ENCODE data around the gene CTU1. TPM values are rescaled to one million over a fixed set of nuclear protein-coding genes. Genes with fewer than 3 reads are reported as not detected.
"Not testable (repeated sequence)": the region's sequence is repeated elsewhere in the genome, so short reads cannot be mapped to it uniquely, and the experiment has no call there.

Gene CTU1
- 10 to 100 TPM in 1 of 2 experiments, 1 to 10 TPM in 1; 9.4 to 10.1 TPM for total RNA-seq

DNA sequence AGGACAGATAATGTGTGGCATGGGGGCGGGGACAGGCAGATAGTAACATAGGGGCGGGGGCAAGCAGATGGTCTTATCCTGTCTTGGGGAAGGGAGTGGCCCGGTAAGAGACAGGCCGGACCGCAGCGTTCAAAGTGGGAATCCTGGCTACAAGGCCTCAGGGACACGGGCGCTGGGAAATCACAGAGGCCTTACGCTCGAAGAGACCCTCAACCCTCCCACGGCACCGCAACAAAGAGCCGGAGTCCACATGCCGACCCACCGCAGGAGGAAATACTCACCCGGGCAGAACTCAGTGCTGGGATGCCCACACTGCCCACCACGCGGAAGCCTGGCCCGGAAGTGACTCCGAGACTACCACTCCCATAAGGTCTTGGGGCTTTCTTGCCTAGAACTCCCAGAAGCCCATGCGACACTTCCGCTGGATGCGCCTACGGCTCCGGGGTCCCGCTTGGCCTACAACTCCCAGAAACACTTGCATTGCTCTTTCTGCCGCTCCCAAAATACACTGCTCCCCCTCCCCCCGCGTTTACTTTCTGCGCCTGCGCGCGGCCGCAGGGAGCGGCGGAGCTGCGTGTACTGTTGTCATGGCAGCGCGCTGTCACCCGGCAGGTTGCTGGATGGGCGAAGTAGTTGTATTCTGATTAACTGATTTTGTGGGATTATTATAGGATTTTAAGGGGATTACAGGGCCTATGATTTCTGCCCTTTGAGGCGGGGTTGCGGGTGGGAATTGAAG is at the start of gene CTU1:
Gene CTU1, minus strand, starts transcription at position 344 of the 739 bp plus-strand sequence. CDS start 3,840 bp downstream, outside the sequence.
- POLR2A ChIA-PET: interaction anchor here (0.6 to 1.0 kb wide), 4 partner anchors 9 to 24 kb away, joined by 3 to 4 read pairs (median 4); no protein-coding TSS in a partner anchor
- Mint-ChIP-seq H3K27me3 (no peaks in the 10 kb centered on the region), H3K4me1 (peaks cover 20% of the 10 kb centered on the region), H3K4me3 (peak within 1 kb of the TSS; percentile 90), H3K36me3 (no peaks in the 10 kb centered on the region), H3K9me3 (no peaks in the 10 kb centered on the region), H3K27ac (peak within 1 kb of the TSS; percentile 88)
- ATAC-seq (ENCODE audit: low read depth) (peak; percentile 96), DNase-seq (peak; percentile 96)

DNA sequence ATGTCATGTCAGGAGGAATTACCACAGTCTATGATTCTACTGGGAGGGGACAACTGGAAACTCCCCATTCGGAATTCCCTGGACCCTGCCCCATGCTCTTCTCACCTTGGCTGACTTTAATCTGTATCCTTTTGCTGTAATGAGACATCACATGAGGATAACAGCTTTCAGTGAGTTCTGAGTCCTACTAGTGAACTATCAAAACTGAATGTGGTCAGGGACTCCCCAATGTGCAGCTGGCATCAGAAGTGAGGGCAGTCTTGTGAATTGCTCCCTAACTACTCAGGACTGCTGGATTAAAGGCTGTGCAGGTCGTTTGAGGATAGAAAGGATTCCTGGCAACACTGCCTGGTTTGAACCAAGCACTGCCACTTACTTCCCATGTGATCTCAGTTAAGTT is 49.1 kb upstream of the CTU1 start:
- Mint-ChIP-seq H3K27me3 (peaks cover 17% of the 10 kb centered on the region), H3K9me3 (no peaks in the 10 kb centered on the region), H3K4me3 (no peak overlapping the region), H3K4me1 (peaks cover 18% of the 10 kb centered on the region), H3K36me3 (no peaks in the 10 kb centered on the region), H3K27ac (no peak overlapping the region)
- DNase-seq: no peak
- no peak for ATAC-seq (ENCODE audit: low read depth)
- POLR2A ChIA-PET: interaction anchor here (1.2 kb wide), 1 partner anchor 103 kb away, joined by 4 read pairs; no protein-coding TSS in a partner anchor

GRCh38 chr19:51156710-51157109 is 48.5 kb upstream of the CTU1 start:
- ATAC-seq (ENCODE audit: low read depth) (no peak), DNase-seq (no peak)
- peaks cover 17% of the 10 kb centered on the region for H3K4me1 Mint-ChIP-seq
- H3K27me3 Mint-ChIP-seq: peaks cover 16% of the 10 kb centered on the region
- POLR2A ChIA-PET: interaction anchor here (1.2 kb wide), 1 partner anchor 104 kb away, joined by 4 read pairs; no protein-coding TSS in a partner anchor
- no peak overlapping the region for H3K27ac Mint-ChIP-seq
- H3K9me3 Mint-ChIP-seq: no peaks in the 10 kb centered on the region
- H3K36me3 Mint-ChIP-seq: no peaks in the 10 kb centered on the region
- no peak overlapping the region for H3K4me3 Mint-ChIP-seq

DNA sequence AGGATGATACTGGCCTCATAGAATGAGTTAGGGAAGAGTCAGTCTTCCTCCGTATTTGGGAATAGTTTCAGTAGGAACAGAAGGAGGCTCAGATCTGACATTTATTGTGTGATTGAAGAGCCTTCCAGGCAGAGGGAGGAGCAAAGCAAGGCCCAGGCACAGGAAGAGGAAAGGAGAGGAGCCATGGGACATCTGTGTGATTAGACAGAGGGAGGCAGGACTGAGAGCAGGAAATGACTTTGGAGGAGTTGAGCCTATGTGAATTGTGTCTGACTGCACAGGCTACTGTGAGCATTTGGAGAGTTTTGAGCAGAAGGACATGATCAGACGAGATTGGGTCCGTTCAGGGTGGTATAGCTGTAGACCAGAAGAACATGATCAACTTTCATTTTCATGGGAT is 42.4 kb upstream of the CTU1 start:
- ATAC-seq (ENCODE audit: low read depth) (no peak), DNase-seq (no peak)
- Mint-ChIP-seq H3K36me3 (no peaks in the 10 kb centered on the region), H3K4me3 (no peak overlapping the region), H3K27ac (no peak overlapping the region), H3K4me1 (peaks cover 5% of the 10 kb centered on the region), H3K9me3 (peaks cover 1% of the 10 kb centered on the region), H3K27me3 (peaks cover 16% of the 10 kb centered on the region)
- POLR2A ChIA-PET: no interaction called here

DNA sequence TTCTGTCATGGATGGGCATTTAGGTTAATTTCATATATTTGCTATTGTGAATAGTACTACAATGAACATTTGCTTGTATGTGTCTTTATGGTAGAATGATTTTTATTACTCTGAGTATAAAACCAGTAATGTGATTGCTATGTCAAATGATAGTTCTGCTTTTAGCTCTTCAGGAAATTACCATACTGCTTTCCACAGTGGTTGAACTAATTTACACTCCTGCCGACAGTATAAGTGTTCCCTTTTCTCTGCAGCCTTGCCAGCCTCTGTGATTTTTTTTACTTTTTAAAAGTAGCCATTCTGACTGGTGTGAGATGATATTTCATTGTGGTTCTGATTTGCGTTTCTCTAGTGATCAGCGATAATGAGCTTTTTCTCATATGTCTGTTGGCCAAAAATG is 40.4 kb upstream of the CTU1 start:
- no peaks in the 10 kb centered on the region for H3K36me3 Mint-ChIP-seq
- H3K4me3 Mint-ChIP-seq: no peak overlapping the region
- POLR2A ChIA-PET: no interaction called here
- peaks cover 16% of the 10 kb centered on the region for H3K27me3 Mint-ChIP-seq
- H3K27ac Mint-ChIP-seq: no peak overlapping the region
- no peak for ATAC-seq (ENCODE audit: low read depth)
- H3K9me3 Mint-ChIP-seq: peaks cover 1% of the 10 kb centered on the region
- H3K4me1 Mint-ChIP-seq: peaks cover 5% of the 10 kb centered on the region
- no peak for DNase-seq

GRCh38 chr19:51147663-51148062 is 39.5 kb upstream of the CTU1 start:
- POLR2A ChIA-PET: no interaction called here
- Mint-ChIP-seq H3K4me3 (no peak overlapping the region), H3K27ac (no peak overlapping the region), H3K27me3 (peaks cover 16% of the 10 kb centered on the region), H3K9me3 (peaks cover 1% of the 10 kb centered on the region), H3K36me3 (no peaks in the 10 kb centered on the region), H3K4me1 (peaks cover 5% of the 10 kb centered on the region)
- DNase-seq: no peak
- ATAC-seq (ENCODE audit: low read depth): no peak

- POLR2A ChIA-PET: no interaction called here
Observed at GRCh38 chr19:51146751-51147150, 38.5 kb upstream of the CTU1 start.

DNA sequence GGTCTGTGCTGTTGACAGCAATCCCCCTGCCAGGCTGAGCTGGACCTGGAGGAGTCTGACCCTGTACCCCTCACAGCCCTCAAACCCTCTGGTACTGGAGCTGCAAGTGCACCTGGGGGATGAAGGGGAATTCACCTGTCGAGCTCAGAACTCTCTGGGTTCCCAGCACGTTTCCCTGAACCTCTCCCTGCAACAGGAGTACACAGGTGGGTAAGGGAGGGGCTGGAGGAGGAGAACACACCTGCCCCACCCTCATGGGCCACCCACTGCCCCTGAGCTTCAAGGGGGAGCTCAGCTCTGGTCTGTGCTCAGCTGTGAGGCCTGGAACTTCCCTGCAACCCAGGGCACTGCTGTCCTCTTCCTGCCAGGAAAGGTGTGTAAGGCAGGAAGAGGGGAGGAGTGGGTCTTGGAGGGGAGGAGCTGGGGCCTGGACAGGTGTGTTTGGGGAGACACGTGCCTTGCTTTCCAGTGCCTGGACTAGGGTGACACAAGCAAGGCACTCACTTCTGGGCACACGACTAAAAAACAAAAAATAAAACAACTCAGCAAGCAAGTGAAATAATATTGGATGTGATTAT is 37.8 kb upstream of the CTU1 start:
- peaks cover 14% of the 10 kb centered on the region for H3K27me3 Mint-ChIP-seq
- peak overlapping the region; percentile 23 for H3K27ac Mint-ChIP-seq
- H3K36me3 Mint-ChIP-seq: no peaks in the 10 kb centered on the region
- POLR2A ChIA-PET: no interaction called here
- no peak overlapping the region for H3K4me3 Mint-ChIP-seq
- no peak for DNase-seq
- H3K4me1 Mint-ChIP-seq: peaks cover 9% of the 10 kb centered on the region
- ATAC-seq (ENCODE audit: low read depth): no peak
- H3K9me3 Mint-ChIP-seq: peaks cover 1% of the 10 kb centered on the region

More at GRCh38 chr19:51146751-51147150, 38.5 kb upstream of the CTU1 start:
- H3K4me3 Mint-ChIP-seq: no peak overlapping the region
- DNase-seq (no peak), ATAC-seq (ENCODE audit: low read depth) (no peak)
- H3K36me3 Mint-ChIP-seq: no peaks in the 10 kb centered on the region
- H3K4me1 Mint-ChIP-seq: peaks cover 9% of the 10 kb centered on the region
- H3K27me3 Mint-ChIP-seq: peaks cover 16% of the 10 kb centered on the region
- peaks cover 1% of the 10 kb centered on the region for H3K9me3 Mint-ChIP-seq
- no peak overlapping the region for H3K27ac Mint-ChIP-seq

DNA sequence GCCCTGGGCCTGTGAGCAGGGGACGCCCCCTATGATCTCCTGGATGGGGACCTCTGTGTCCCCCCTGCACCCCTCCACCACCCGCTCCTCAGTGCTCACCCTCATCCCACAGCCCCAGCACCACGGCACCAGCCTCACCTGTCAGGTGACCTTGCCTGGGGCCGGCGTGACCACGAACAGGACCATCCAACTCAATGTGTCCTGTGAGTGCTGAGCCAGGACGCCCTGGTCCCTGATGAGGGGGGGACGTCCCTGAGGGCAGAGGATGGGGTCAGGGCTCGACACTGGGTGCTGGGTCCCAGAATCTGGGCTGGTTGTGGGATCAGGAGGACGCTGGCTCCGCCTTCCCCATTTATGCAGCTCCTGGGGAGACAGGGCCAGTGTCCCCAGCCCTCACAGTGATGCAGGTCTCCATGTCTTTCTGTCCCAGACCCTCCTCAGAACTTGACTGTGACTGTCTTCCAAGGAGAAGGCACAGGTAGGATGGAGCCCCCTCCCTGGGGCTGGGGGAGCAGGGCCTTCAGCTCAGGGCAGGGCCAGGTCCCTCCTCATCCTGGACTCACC is 36.4 kb upstream of the CTU1 start:
- no peaks in the 10 kb centered on the region for H3K36me3 Mint-ChIP-seq
- ATAC-seq (ENCODE audit: low read depth): no peak
- H3K27me3 Mint-ChIP-seq: peaks cover 9% of the 10 kb centered on the region
- H3K4me1 Mint-ChIP-seq: peaks cover 8% of the 10 kb centered on the region
- POLR2A ChIA-PET: no interaction called here
- no peak overlapping the region for H3K4me3 Mint-ChIP-seq
- no peak for DNase-seq
- H3K9me3 Mint-ChIP-seq: no peaks in the 10 kb centered on the region
- H3K27ac Mint-ChIP-seq: no peak overlapping the region

DNA sequence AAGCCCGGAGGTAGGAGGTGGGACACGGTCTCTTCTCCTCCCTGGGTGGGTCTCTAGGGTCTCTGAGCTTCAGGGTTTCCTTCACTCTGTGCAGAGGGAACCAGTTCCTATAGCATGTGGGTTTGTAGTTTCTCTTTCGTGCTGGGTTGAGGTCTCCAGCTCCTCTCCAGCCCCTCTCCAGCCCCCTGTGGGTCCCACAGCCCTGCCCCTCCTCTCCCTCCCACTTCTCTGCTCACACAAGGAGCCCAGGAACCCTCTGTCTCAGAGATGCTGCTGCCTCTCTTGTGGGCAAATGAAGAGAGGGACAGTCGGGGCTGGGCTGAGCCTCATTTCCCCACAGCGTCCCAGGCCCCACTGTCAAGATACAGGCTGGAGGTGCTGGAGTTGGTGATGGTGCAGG is 35.3 kb upstream of the CTU1 start:
- POLR2A ChIA-PET: no interaction called here
- H3K27ac Mint-ChIP-seq: no peak overlapping the region
- DNase-seq: no peak
- H3K4me1 Mint-ChIP-seq: peaks cover 8% of the 10 kb centered on the region
- peaks cover 11% of the 10 kb centered on the region for H3K27me3 Mint-ChIP-seq
- H3K4me3 Mint-ChIP-seq: no peak overlapping the region
- ATAC-seq (ENCODE audit: low read depth): no peak
- H3K9me3 Mint-ChIP-seq: no peaks in the 10 kb centered on the region
- H3K36me3 Mint-ChIP-seq: no peaks in the 10 kb centered on the region

- DNase-seq; H3K4me1 Mint-ChIP-seq; H3K27me3 Mint-ChIP-seq; H3K4me3 Mint-ChIP-seq; POLR2A ChIA-PET; H3K9me3 Mint-ChIP-seq; ATAC-seq (ENCODE audit: low read depth); H3K36me3 Mint-ChIP-seq; H3K27ac Mint-ChIP-seq: not testable (repeated sequence)
Observed at GRCh38 chr19:51142809-51143475, 34.7 kb upstream of the CTU1 start.

- no peak within 1 kb of the TSS for H3K27ac Mint-ChIP-seq
- POLR2A ChIA-PET: no interaction called here
- no peak within 1 kb of the TSS for H3K4me3 Mint-ChIP-seq
- no peaks in the 10 kb centered on the region for H3K36me3 Mint-ChIP-seq
- peaks cover 12% of the 10 kb centered on the region for H3K4me1 Mint-ChIP-seq
- DNase-seq: no peak
- no peak for ATAC-seq (ENCODE audit: low read depth)
- peaks cover 12% of the 10 kb centered on the region for H3K27me3 Mint-ChIP-seq
- H3K9me3 Mint-ChIP-seq: no peaks in the 10 kb centered on the region
Observed at GRCh38 chr19:51142119-51142518, 33.9 kb upstream of the CTU1 start, which contains the start of gene SIGLEC7. SIGLEC7 (plus strand) TSS chr19:51142301; CDS start chr19:51142370, 69 bp downstream.

DNA sequence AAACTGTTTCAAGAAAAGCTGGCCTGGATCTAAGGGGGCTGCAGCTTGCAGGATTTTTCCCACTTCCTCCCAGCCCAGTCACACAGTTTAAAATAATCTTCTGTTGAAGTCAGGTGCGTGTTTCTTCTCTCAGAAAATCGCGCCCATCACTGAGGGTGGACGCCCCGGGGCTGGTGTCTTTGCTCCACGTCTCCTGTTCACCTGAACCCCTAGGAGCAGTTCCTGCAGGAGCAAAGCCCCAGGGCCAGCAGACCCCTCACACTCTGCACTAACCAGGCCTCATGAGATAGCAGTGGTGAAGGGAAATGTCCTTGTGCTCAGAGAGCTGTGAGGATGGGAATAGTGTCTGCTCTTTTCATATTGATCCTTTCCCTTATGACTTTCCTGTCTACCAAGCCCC is 33.0 kb upstream of the CTU1 start:
- Mint-ChIP-seq H3K27me3 (peaks cover 12% of the 10 kb centered on the region), H3K36me3 (no peaks in the 10 kb centered on the region), H3K27ac (no peak overlapping the region), H3K4me1 (peaks cover 21% of the 10 kb centered on the region), H3K4me3 (no peak overlapping the region), H3K9me3 (no peaks in the 10 kb centered on the region)
- POLR2A ChIA-PET: no interaction called here
- ATAC-seq (ENCODE audit: low read depth) (no peak), DNase-seq (no peak)

All from activated naive CD8-positive, alpha-beta T cell treated with anti-CD3 and anti-CD28 coated beads, Interleukin-2, amount 10 ng/mL, durations not matched to agents 7 days and 5 days (primary cell).